Mononuclear cell (primary cell): ENCODE measurements around the gene SYCE1. TPM values are rescaled to one million over a fixed set of nuclear protein-coding genes. Genes with fewer than 3 reads are reported as not detected.

Source experiments
- H3K27me3 ChIP-seq: 2 replicates; pipeline ENCODE4 v1.6.0; 2011; ENCODE audit warnings: low read length, control low read depth; ENCODE audit not compliant: insufficient read depth
- H3K4me1 ChIP-seq: 2 replicates; pipeline ENCODE4 v1.5.1; 2011; ENCODE audit warnings: mild to moderate bottlenecking, low read length, control low read depth; ENCODE audit not compliant: insufficient read depth
- H3K4me3 ChIP-seq: 2 replicates; pipeline ENCODE4 v1.5.1; 2011; ENCODE audit warnings: mild to moderate bottlenecking, low read length, moderate library complexity
- H3K9me3 ChIP-seq: 2 replicates; pipeline ENCODE4 v1.5.1; 2011; ENCODE audit warnings: low read depth, mild to moderate bottlenecking, control low read depth, low read length
- total RNA-seq: library from RNA; depleted of rRNA; stranded (reverse); fragments of >200 nt; gene quantifications from one replicate; pipeline ENCODE4 v1.2.3, GENCODE V29; 2012

The SYCE1 gene
- total RNA-seq, 1 donor, result not detected

DNA sequence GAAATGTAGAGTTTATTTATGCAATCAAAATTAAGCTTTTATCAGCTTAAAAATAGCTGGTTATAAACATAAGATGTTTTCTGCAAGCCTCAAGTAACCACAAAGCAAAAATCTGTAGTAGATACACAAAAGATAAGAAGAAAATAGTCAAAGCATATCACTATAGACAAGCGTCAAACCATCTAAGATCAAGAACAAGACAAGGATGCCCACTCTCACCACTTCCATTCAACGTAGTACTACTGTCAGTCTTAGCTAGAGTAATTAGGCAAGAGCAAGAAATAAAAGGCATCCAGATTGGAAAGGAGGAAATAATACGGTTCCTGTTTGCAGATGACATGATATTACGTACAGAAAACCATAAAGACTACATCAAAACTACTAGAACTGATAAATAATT is 55.7 kb downstream of the SYCE1 start:
- peaks cover 19% of the 10 kb centered on the region for H3K27me3 ChIP-seq
- peaks cover 12% of the 10 kb centered on the region for H3K9me3 ChIP-seq
- H3K4me1 ChIP-seq, result no peaks in the 10 kb centered on the region
- H3K4me3 ChIP-seq, result no peak overlapping the region

Other genes starting within 250 kb of the SYCE1 start
- gene CALY, start 228.7 kb downstream of the SYCE1 start, total RNA-seq, result 0.73 TPM
- gene PRAP1, start 218.2 kb downstream of the SYCE1 start, total RNA-seq, result not detected
- gene FUOM, start 207.6 kb downstream of the SYCE1 start, total RNA-seq, result 7.1 TPM
- gene ECHS1, start 192.2 kb downstream of the SYCE1 start, total RNA-seq, result 13.5 TPM
- gene PAOX, start 186.3 kb downstream of the SYCE1 start, total RNA-seq, result 1.9 TPM
- gene MTG1, start 171.4 kb downstream of the SYCE1 start, total RNA-seq, result 14.9 TPM
- gene SPRN, start 141.0 kb downstream of the SYCE1 start, total RNA-seq, result under 0.01 TPM
- gene SCART1, start 111.6 kb downstream of the SYCE1 start, total RNA-seq, result 1.5 TPM
- gene CYP2E1, start 38.2 kb downstream of the SYCE1 start, total RNA-seq, result 0.42 TPM
- not detected for gene FRG2B, start 61.2 kb upstream of the SYCE1 start, total RNA-seq